Large intestine (tissue), 3 donors: ENCODE data around the gene HIRA. TPM values are rescaled to one million over a fixed set of nuclear protein-coding genes. Genes with fewer than 3 reads are reported as not detected.

ENCODE experiments used
- DNase-seq, 2 donors: peaks; one replicate each; pipeline versions ENCODE4 v3.0.0 to v3.0.0-alpha.2; 2013
- H3K27ac ChIP-seq: one replicate; pipeline ENCODE4 v1.5.1; 2013; ENCODE audit warnings: low read length
- H3K27me3 ChIP-seq: 2 replicates; pipeline ENCODE4 v1.6.1; 2013; ENCODE audit warnings: low read length; ENCODE audit not compliant: control insufficient read depth, insufficient read depth
- H3K36me3 ChIP-seq: 2 replicates; pipeline ENCODE4 v1.6.1; 2013; ENCODE audit warnings: low read length; ENCODE audit not compliant: control insufficient read depth, insufficient read depth
- H3K4me1 ChIP-seq: one replicate; pipeline ENCODE4 v1.6.1; 2013; ENCODE audit warnings: low read length; ENCODE audit not compliant: control insufficient read depth, insufficient read depth
- H3K4me3 ChIP-seq: one replicate; pipeline ENCODE4 v1.5.1; 2013; ENCODE audit warnings: low read length
- H3K9me3 ChIP-seq: one replicate; pipeline ENCODE4 v1.6.1; 2013; ENCODE audit warnings: mild to moderate bottlenecking, low read depth, low read length, moderate library complexity; ENCODE audit not compliant: control insufficient read depth
- whole genome bisulfite sequencing: methylation state at CpG from one replicate; pipeline ENCODE4 v1.1.5; 2013; ENCODE audit warnings: low lambda C conversion rate; ENCODE audit not compliant: insufficient coverage; 5-methylcytosine and 5-hydroxymethylcytosine counted together
- polyA plus RNA-seq: library from polyadenylated mRNA; unstranded; fragments of 120-200 nt; gene quantifications from one replicate; pipeline ENCODE4 v1.2.1, GENCODE V29; 2013

Gene HIRA
- polyA plus RNA-seq, 1 donor = 29.6 TPM

DNA sequence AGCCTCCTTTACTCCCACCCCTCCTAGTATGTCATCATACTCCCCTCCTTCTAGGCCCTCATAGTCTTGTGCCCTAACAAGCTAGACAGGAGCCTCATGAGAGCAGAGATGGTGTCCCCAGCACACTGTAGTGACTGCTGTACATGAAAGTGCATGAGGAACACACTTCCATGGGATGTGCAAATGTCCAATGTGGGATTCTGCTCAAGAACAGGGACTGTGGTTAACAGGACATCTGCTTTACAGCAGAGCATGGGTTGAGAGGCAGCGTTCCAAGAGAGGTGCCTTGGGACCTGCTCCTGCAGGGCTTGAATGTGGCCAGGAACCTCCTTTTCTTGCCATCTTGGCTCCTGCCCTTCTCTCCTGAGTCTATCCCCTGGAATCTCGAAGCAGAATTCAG lies 45.3 kb downstream of the HIRA start:
- H3K27ac ChIP-seq = no peak overlapping the region
- H3K9me3 ChIP-seq = no peaks in the 10 kb centered on the region
- no peaks in the 10 kb centered on the region for H3K4me1 ChIP-seq
- no peak overlapping the region for H3K4me3 ChIP-seq
- peaks cover 84% of the 10 kb centered on the region for H3K36me3 ChIP-seq
- no peaks in the 10 kb centered on the region for H3K27me3 ChIP-seq
- no CpG with 5 or more reads among the region's 2 CpGs for WGBS
- no peak for DNase-seq

DNA sequence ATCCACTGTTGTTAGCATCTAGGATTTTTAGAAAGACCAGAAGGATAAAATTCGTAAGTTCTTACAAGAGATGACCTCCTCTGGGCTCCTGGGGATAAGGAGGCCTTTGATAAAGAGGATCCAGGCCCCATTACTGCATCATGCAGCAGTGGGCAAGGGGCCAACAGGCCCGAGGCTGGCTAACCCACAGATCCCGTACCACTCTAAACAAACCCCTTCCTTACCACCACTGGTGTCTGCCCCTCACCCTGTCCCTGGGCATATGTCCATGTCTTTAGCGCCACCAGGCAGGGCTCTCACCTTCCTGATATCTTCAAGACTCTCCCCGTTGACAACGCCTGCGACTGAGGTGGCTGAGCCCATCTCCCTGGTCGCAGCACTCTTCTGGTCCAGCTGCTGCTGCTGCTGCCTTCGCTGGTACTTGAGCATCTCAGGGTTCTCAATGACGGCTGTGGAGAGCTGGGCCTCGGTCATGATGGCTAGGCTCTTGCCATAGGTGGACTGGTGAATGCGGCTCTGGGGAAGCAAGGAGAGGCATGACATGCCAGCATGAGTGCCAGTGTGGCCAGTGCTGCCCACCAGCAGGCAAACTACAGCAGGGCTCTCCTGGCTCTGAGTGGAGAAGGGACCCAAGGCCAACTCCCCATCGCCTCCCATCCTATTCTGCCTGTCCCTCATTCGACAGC lies 46.2 kb downstream of the HIRA start:
- no peaks in the 10 kb centered on the region for H3K9me3 ChIP-seq
- DNase-seq = no peak
- WGBS = no CpG with 5 or more reads among the region's 14 CpGs
- H3K27ac ChIP-seq = no peak overlapping the region
- peaks cover 78% of the 10 kb centered on the region for H3K36me3 ChIP-seq
- H3K27me3 ChIP-seq = no peaks in the 10 kb centered on the region
- H3K4me1 ChIP-seq = no peaks in the 10 kb centered on the region
- no peak overlapping the region for H3K4me3 ChIP-seq

DNA sequence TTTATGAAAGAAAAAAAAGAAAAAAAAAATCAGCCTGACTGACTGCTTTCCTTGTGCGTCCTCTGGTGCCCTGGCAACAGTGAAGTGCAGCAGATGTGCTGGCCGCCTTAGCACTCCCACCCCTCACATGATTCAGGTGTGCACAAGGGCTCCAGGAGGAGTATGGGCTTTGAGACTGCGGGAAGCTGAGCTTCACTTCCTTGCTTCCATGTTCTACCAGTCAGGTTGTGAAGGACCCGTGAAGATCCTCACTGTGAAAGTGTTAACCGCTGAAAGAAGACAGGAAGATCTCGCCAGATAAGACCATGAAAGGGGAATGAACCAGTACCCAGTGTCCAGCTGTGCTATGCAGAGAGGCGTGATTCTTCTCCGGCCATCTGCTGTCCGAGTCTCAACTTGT lies 48.2 kb downstream of the HIRA start:
- H3K27me3 ChIP-seq = no peaks in the 10 kb centered on the region
- no peaks in the 10 kb centered on the region for H3K9me3 ChIP-seq
- peaks cover 64% of the 10 kb centered on the region for H3K36me3 ChIP-seq
- H3K4me1 ChIP-seq = no peaks in the 10 kb centered on the region
- no peak overlapping the region for H3K4me3 ChIP-seq
- WGBS = 100% methylated on average over 1 of the region's 9 CpGs
- no peak for DNase-seq
- H3K27ac ChIP-seq = no peak overlapping the region

DNA sequence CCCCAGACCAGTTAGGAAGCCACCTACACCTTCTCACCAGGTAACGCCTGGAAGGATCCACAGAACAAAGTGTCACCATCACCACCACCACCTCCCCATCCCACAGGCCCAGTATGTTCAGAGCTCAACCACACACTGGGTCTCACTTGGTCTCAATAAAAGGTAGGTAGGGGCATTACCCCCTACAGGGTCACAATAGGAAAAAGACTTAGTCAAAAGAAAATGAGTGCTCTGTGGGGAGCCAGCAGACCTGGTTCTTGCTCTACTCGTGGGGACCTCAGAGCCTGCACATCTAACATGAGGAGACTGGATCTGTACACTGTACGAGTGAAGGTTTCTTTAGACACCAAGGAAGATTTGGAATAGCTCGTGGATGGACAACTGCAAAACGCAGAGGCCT lies 49.3 kb downstream of the HIRA start:
- 80% methylated on average over 1 of the region's 5 CpGs for WGBS
- Histone ChIP-seq H3K27ac (no peak overlapping the region), H3K36me3 (peaks cover 63% of the 10 kb centered on the region), H3K27me3 (no peaks in the 10 kb centered on the region), H3K9me3 (no peaks in the 10 kb centered on the region), H3K4me1 (no peaks in the 10 kb centered on the region), H3K4me3 (no peak overlapping the region)
- DNase-seq = no peak

DNA sequence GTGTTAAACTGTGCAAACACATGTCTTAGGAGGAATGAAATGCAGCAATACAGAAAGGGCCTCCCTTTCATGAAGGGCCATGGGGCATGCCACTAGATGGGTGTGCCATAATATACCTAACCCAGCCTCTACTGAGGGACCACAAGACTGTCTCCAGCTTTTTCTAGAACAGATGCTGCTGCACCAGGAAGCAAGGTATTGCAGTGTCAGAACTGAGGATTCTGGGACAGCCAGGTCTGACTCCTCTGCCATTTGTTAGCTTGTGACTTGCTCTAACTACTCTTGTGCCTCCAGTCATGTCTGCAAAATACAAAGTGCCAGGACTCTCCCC lies 53.2 kb downstream of the HIRA start:
- H3K27me3 ChIP-seq = no peaks in the 10 kb centered on the region
- peaks cover 66% of the 10 kb centered on the region for H3K36me3 ChIP-seq
- no peak for DNase-seq
- H3K4me1 ChIP-seq = no peaks in the 10 kb centered on the region
- H3K27ac ChIP-seq = no peak overlapping the region
- no peaks in the 10 kb centered on the region for H3K9me3 ChIP-seq
- H3K4me3 ChIP-seq = no peak overlapping the region

DNA sequence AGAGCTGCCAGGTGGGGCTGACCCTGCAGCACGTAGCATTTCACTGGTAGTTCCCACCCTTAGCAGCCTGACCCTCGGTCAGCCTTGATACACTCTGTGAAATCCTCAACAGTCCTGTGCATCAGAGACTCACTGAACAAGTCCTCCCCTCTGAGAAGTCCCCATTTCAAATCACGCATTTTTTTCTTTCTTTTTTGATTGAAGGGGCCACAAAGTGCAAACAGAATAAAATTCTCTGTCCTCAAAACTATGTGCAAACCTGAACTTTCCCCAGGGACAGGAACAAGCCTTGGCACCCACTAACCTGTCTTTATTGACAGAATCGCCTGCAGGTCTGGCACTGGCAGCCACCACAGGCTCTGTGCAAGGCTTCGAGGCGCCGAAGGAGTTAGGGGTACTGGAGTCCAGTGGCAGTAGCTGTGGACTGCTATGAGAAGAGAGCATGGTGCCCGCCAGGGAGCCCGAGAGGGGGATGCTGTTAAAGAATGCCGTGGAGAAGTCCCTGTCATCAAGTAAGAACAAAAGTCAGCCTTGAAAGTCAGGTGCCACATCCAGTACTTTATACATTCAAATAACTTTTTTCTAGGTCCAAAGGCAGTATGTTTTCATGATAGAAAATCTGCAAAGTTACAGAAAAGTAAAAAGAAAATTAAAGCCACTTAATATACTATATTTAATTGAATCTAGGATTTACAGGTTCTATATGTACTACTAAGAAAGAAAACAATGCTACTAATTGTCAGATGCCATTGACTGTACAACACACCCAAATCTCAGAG lies 53.8 kb downstream of the HIRA start:
- WGBS = 100% methylated on average over 1 of the region's 10 CpGs
- Histone ChIP-seq H3K27ac (no peak overlapping the region), H3K4me1 (no peaks in the 10 kb centered on the region), H3K4me3 (no peak overlapping the region), H3K27me3 (no peaks in the 10 kb centered on the region), H3K9me3 (no peaks in the 10 kb centered on the region), H3K36me3 (peaks cover 62% of the 10 kb centered on the region)
- DNase-seq = no peak

DNA sequence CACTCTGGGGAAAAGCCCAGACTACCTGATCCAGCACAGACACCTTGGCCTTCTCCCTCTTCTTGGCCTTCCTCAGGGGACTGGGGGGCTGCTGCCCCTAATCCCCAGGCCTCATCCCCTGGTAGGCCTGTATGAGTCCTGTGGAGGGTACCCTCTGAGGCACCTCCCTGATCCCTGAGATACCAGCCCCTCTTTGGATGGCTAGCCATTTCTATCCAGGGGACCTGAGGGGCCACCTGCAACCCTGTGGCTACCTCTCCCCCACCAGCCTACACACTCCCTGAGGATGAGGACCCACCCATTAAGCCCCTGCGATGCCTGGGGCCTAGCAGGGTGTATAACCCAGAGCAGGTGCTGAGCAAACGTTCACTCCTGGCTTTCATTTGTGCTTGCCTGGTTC lies 54.6 kb downstream of the HIRA start:
- WGBS = no CpG with 5 or more reads among the region's 2 CpGs
- H3K27ac ChIP-seq = no peak overlapping the region
- DNase-seq = no peak

DNA sequence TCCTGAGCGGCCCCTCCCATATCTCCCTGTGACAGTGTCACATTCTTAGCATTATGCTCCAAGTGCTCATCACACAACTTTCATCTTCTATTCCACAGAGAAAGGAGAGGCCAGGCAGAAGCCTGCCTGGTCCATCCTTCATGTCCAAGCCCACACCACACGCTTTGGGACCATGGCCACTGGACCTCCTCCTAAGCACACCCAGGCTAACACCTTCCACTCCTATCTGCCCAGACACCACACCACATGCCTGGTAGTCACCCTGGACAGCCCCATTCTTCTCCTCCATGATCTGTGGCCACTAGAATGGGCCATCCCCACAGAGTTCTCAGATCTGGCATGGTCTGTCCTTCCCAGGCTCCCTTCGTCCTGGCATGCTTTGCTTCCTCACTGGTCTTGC lies 55.3 kb downstream of the HIRA start:
- H3K27me3 ChIP-seq = no peaks in the 10 kb centered on the region
- H3K27ac ChIP-seq = no peak overlapping the region
- no CpG with 5 or more reads among the region's 3 CpGs for WGBS
- H3K4me1 ChIP-seq = no peaks in the 10 kb centered on the region
- no peak overlapping the region for H3K4me3 ChIP-seq
- H3K9me3 ChIP-seq = no peaks in the 10 kb centered on the region
- peaks cover 53% of the 10 kb centered on the region for H3K36me3 ChIP-seq
- no peak for DNase-seq

More for the DNA sequence above, 54.6 kb downstream of the HIRA start:
- Histone ChIP-seq H3K9me3 (no peaks in the 10 kb centered on the region), H3K36me3 (peaks cover 54% of the 10 kb centered on the region), H3K4me1 (no peaks in the 10 kb centered on the region), H3K27me3 (no peaks in the 10 kb centered on the region), H3K4me3 (no peak overlapping the region)

DNA sequence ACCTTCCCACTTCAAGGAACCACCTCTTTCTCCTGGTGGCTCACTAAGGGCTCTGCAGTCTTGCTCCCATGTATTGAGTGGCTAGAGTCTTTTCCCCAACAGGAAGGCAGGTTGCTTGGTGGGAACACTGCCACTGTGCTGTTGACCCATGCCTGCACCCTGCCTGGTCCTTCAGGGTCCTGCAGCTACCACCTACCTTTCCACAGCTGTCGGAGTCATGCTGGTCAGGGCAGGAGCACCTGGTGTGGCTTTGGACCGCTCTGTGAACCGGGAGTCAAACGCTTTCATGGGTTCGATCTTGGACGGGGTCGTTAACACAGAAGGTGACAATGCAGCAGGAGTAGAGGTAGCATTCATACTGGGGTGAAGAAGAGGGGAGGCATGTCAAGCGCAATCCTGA lies 56.1 kb downstream of the HIRA start:
- Histone ChIP-seq H3K27me3 (no peaks in the 10 kb centered on the region), H3K4me3 (no peak overlapping the region), H3K9me3 (no peaks in the 10 kb centered on the region), H3K27ac (no peak overlapping the region), H3K36me3 (peaks cover 60% of the 10 kb centered on the region), H3K4me1 (no peaks in the 10 kb centered on the region)
- WGBS = no CpG with 5 or more reads among the region's 8 CpGs
- DNase-seq = no peak

DNA sequence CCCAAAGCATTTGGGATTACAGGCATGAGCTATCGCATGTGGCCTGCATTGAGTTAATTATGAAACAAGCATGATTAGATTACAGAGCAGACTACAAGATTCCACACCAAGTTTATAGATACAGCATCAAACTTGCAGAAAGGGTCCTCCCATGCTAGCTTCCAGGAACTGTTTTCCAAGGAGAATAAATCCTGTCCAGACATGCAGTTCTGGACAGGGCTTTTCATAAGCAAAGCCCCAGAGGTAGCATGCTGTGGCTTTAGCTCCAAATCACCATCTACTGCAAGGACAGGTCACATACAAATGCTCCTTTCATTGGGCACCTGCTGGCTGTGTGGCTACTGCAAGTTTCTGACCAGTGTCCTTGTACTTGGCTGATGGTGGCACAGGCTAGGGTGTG lies 57.1 kb downstream of the HIRA start:
- no peak for DNase-seq
- no peaks in the 10 kb centered on the region for H3K9me3 ChIP-seq
- H3K27me3 ChIP-seq = no peaks in the 10 kb centered on the region
- H3K27ac ChIP-seq = no peak overlapping the region
- H3K36me3 ChIP-seq = peaks cover 67% of the 10 kb centered on the region
- no CpG with 5 or more reads among the region's 1 CpG for WGBS
- H3K4me1 ChIP-seq = no peaks in the 10 kb centered on the region
- no peak overlapping the region for H3K4me3 ChIP-seq

DNA sequence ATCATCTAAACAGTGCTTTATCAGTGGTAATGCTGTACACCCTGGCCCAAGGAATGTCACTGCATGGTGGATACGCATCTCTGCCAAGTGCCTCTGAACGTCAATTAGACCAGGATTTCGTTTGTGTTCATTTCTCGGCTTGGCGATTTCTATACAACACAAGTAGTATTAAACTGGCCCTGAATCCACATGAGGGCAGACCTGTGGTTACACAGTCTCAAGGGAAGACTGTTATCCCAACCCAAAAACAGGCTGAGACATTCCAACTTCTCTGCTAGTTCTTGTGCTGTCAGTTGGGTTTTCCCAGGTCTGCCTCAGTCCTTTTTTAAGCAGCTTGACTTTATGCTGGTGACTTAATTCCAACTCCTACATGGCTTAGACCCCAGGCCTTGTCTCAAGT lies 58.1 kb downstream of the HIRA start:
- Histone ChIP-seq H3K27ac (no peak overlapping the region), H3K9me3 (no peaks in the 10 kb centered on the region), H3K4me3 (no peak overlapping the region), H3K36me3 (peaks cover 74% of the 10 kb centered on the region), H3K4me1 (no peaks in the 10 kb centered on the region), H3K27me3 (no peaks in the 10 kb centered on the region)
- DNase-seq = no peak
- WGBS = no CpG with 5 or more reads among the region's 5 CpGs
